ENCODE results near the gene ZSCAN16. TPM values are rescaled to one million over a fixed set of nuclear protein-coding genes. Genes with fewer than 3 reads are reported as not detected.
A peak's percentile ranks its signal among the peaks of the same experiment; 100 is the strongest.
"Not testable (repeated sequence)": the region's sequence is repeated elsewhere in the genome, so short reads cannot be mapped to it uniquely, and the experiment has no call there.

Gene ZSCAN16
- total and polyA plus RNA-seq, 5 donors from 2014 or later, result 8.0 to 26.5 (median 13.0) TPM

DNA sequence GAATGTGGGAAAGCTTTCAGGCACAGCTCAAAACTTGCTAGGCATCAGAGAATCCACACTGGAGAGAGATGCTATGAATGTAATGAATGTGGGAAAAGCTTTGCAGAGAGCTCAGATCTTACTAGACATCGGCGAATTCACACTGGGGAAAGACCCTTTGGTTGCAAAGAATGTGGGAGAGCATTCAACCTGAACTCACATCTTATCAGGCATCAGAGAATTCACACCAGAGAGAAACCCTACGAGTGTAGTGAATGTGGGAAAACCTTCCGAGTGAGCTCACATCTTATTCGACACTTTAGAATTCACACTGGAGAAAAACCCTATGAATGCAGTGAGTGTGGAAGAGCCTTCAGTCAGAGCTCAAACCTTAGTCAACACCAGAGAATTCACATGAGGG is 35.4 kb upstream of the ZSCAN16 start:
- no peak for ATAC-seq (ENCODE audit: low read depth in 2 of 2)
- H3K4me3 ChIP-seq (ENCODE audit: low read depth, low read length), result no peak overlapping the region

DNA sequence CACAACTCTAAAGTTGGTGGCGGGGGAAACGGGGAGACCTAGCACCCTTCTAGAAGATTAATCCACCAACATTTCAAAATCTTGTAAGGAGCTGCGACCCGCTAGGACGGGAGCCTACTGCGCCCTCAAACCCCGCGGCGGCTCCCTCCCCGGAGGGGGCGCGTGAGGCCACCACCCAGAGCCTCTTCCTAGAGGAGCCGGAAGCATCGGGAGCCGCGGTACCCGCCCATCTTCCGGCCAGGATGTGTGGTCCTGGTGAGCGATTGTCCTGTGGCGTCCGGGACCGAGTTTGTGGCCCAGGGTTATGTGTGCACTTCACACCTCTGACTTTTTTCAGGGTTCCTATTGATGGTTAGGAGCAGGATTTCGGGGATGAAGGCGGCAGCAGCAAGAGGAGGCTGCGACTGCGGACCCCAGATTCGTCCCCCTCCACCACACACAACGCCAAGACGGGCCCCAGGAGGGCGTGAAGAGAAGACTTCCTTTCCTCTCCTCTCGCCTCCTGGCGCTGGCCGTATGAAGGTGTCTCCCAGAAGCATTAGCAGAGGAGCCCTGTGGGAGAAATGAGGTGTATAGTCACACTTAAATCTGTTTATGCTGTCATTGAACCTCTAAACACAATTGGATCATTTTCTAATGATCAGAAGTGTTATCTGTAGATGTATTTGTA is 33.4 kb upstream of the ZSCAN16 start:
- Mint-ChIP-seq H3K36me3 (peaks cover 24% of the 10 kb centered on the region), H3K27me3 (peaks cover 17% of the 10 kb centered on the region), H3K9me3 (peaks cover 4 to 34% (median 12%) of the 10 kb centered on the region in 7 donors), H3K27ac (no peak overlapping the region), H3K4me1 (no peaks in the 10 kb centered on the region), H3K4me3 (no peak overlapping the region)
- Histone ChIP-seq H3K9me3 (ENCODE audit: control insufficient read depth in 2 of 2, low read length in 2 of 2) (peaks cover 30 to 33% of the 10 kb centered on the region in 2 experiments), H3K27ac (ENCODE audit: insufficient read depth, low read length, poor library complexity, severe bottlenecking) (no peak overlapping the region), H3K36me3 (ENCODE audit: control insufficient read depth, insufficient read depth, low read length) (peaks cover 2% of the 10 kb centered on the region), H3K4me1 (ENCODE audit: control insufficient read depth, insufficient read depth, low read length, poor library complexity, severe bottlenecking) (no peaks in the 10 kb centered on the region), H3K27me3 (ENCODE audit: control insufficient read depth, insufficient read depth, low read length) (peaks cover 12% of the 10 kb centered on the region), H3K4me3 (ENCODE audit: low read depth, low read length) (no peak overlapping the region)
- DNase-seq (no peak), ATAC-seq (ENCODE audit: low read depth in 2 of 2) (no peak)

More for the DNA sequence above, 35.4 kb upstream of the ZSCAN16 start:
- Mint-ChIP-seq H3K27ac (no peak overlapping the region), H3K9me3 (peaks cover 5 to 34% (median 12%) of the 10 kb centered on the region in 7 donors), H3K36me3 (peaks cover 30% of the 10 kb centered on the region), H3K4me3 (no peak overlapping the region), H3K4me1 (peaks cover 0 to under 1% (median 0%) of the 10 kb centered on the region in 4 donors), H3K27me3 (peaks cover 8% of the 10 kb centered on the region)
- peaks cover 2% of the 10 kb centered on the region for H3K36me3 ChIP-seq (ENCODE audit: control insufficient read depth, insufficient read depth, low read length)
- H3K27ac ChIP-seq (ENCODE audit: insufficient read depth, low read length, poor library complexity, severe bottlenecking), result no peak overlapping the region
- peaks cover 30 to 33% of the 10 kb centered on the region in 2 experiments for H3K9me3 ChIP-seq (ENCODE audit: control insufficient read depth in 2 of 2, low read length in 2 of 2)
- DNase-seq, result no peak
- peaks cover 11% of the 10 kb centered on the region for H3K27me3 ChIP-seq (ENCODE audit: control insufficient read depth, insufficient read depth, low read length)
- no peaks in the 10 kb centered on the region for H3K4me1 ChIP-seq (ENCODE audit: control insufficient read depth, insufficient read depth, low read length, poor library complexity, severe bottlenecking)

DNA sequence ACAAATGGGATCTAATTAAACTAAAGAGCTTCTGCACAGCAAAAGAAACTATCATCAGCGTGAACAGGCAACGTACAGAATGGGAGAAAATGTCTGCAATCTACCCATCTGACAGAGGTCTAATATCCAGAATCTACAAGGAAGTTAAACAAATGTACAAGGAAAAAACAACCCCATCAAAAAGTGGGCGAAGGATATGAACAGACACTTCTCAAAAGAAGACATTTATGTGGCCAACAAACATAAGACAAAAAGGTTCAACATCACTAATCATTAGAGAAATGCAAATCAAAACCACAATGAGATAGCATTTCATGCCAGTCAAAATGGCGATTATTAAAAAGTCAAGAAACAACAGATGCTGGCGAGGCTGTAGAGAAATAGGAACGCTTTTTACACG is 22.2 kb upstream of the ZSCAN16 start:
- Mint-ChIP-seq H3K4me1 (peaks cover 0 to 14% (median 11%) of the 10 kb centered on the region in 4 donors), H3K27ac (peak overlapping the region in 1 of 3 donors; percentile 32), H3K4me3 (peak overlapping the region in 2 of 4 donors; percentile 44 to 66), H3K27me3 (peaks cover 24% of the 10 kb centered on the region)
- H3K27ac ChIP-seq (ENCODE audit: insufficient read depth, low read length, poor library complexity, severe bottlenecking); ATAC-seq (ENCODE audit: low read depth in 2 of 2); H3K27me3 ChIP-seq (ENCODE audit: control insufficient read depth, insufficient read depth, low read length); H3K4me3 ChIP-seq (ENCODE audit: low read depth, low read length); H3K36me3 ChIP-seq (ENCODE audit: control insufficient read depth, insufficient read depth, low read length); H3K9me3 ChIP-seq (ENCODE audit: control insufficient read depth in 2 of 2, low read length in 2 of 2); H3K9me3 Mint-ChIP-seq; H3K36me3 Mint-ChIP-seq; DNase-seq: not testable (repeated sequence)
- H3K4me1 ChIP-seq (ENCODE audit: control insufficient read depth, insufficient read depth, low read length, poor library complexity, severe bottlenecking), result peaks cover 12% of the 10 kb centered on the region

DNA sequence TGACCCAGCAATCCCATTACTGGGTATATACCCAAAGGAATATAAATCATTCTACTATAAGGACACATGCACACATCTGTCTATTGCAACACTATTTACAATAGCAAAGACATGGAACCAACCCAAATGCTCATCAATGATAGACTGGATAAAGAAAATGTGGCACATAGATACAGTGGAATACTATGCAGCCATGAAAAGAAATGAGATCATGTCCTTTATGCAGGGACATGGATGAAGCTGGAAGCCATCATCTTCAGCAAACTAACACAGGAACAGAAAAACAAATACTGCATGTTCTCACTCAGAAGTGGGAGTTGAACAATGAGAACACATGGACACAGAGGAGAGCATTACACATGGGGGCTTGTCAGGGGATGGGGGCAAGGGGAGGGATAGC is 21.7 kb upstream of the ZSCAN16 start:
- H3K36me3 ChIP-seq (ENCODE audit: control insufficient read depth, insufficient read depth, low read length); H3K27ac ChIP-seq (ENCODE audit: insufficient read depth, low read length, poor library complexity, severe bottlenecking); ATAC-seq (ENCODE audit: low read depth in 2 of 2); DNase-seq; H3K4me3 ChIP-seq (ENCODE audit: low read depth, low read length); H3K27me3 ChIP-seq (ENCODE audit: control insufficient read depth, insufficient read depth, low read length); H3K9me3 ChIP-seq (ENCODE audit: control insufficient read depth in 2 of 2, low read length in 2 of 2); H3K36me3 Mint-ChIP-seq; H3K9me3 Mint-ChIP-seq: not testable (repeated sequence)
- peak overlapping the region in 3 of 4 donors; percentile 7 to 66 (median 44) for H3K4me3 Mint-ChIP-seq
- H3K4me1 ChIP-seq (ENCODE audit: control insufficient read depth, insufficient read depth, low read length, poor library complexity, severe bottlenecking), result peaks cover 12% of the 10 kb centered on the region
- H3K4me1 Mint-ChIP-seq, result peaks cover 0 to 14% (median 11%) of the 10 kb centered on the region in 4 donors
- H3K27me3 Mint-ChIP-seq, result peaks cover 24% of the 10 kb centered on the region
- peak overlapping the region in 1 of 3 donors; percentile 32 for H3K27ac Mint-ChIP-seq

DNA sequence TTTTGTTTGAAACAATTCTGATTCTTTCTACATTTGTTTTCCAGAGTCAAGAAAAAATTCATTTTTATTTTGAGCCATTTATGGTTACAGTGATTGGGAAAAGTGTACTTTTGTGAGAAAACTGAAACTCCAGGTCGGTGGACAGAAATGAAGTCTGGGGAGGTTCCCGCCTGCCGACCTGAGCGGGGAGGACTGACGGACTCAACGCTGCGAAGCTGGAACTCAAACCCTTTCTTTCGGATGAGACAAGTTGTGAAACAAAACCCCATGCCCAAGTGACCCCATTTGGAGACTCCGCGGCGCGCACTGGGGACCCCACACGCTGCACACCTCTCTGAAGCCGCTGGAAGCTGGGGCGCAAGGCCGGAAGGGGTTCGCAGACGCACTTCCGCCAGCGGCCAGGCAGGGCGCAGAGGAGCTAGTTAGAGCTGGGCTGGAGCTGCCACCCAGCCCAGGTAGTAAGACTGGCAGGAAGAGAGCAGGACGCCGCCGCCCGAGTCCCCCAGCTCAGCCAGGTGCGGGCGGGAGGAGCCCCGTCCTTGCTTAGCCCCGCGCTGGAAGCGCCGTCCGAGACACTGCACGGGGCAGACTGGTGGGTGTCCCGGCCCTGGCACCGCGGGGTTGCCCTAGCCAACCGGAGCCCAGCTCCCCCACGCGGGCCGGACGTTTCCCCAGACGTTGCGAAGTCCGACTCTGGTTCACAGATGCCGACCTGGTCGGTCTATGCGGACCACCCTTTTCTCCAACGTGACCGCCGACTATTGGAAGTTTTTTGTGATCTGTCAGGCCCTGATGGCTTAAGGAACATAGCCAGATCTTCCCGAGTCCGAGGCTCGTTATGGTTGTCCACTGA is 19.8 kb upstream of the ZSCAN16 start:
- no peaks in the 10 kb centered on the region for H3K36me3 Mint-ChIP-seq
- Histone ChIP-seq H3K27ac (ENCODE audit: insufficient read depth, low read length, poor library complexity, severe bottlenecking) (peak overlapping the region; percentile 62), H3K4me1 (ENCODE audit: control insufficient read depth, insufficient read depth, low read length, poor library complexity, severe bottlenecking) (peaks cover 12% of the 10 kb centered on the region), H3K4me3 (ENCODE audit: low read depth, low read length) (peak overlapping the region; percentile 81), H3K27me3 (ENCODE audit: control insufficient read depth, insufficient read depth, low read length) (peaks cover 3% of the 10 kb centered on the region), H3K9me3 (ENCODE audit: control insufficient read depth in 2 of 2, low read length in 2 of 2) (no peaks in the 10 kb centered on the region), H3K36me3 (ENCODE audit: control insufficient read depth, insufficient read depth, low read length) (no peaks in the 10 kb centered on the region)
- peaks cover 0 to 7% (median 0%) of the 10 kb centered on the region in 7 donors for H3K9me3 Mint-ChIP-seq
- peak overlapping the region; percentile 90 to 98 (median 91) for H3K4me3 Mint-ChIP-seq
- peaks cover 0 to 14% (median 11%) of the 10 kb centered on the region in 4 donors for H3K4me1 Mint-ChIP-seq
- peak; percentile 67 to 95 (median 82) for DNase-seq
- peaks cover 36% of the 10 kb centered on the region for H3K27me3 Mint-ChIP-seq
- ATAC-seq (ENCODE audit: low read depth in 2 of 2), result peak; percentile 100
- peak overlapping the region; percentile 90 to 96 (median 95) for H3K27ac Mint-ChIP-seq

DNA sequence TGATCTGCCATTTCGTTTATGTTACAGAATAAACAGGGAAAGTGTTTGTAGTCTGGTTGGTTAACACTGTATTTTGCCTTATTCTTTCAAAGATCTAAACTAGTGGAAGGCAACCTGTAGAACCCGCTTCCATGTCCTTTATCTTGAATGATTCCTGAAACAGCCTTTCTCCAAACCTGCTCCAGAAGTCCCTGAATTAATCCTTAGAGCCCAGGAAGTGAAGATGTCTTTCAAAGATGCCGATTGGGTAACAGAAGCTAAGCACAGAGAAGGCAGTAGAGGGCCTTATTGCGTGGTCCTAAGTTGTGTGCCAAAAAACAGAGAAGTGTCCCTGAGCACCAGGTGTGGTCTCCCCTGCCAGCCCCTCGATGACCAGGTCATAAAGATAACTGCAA is 19.2 kb upstream of the ZSCAN16 start:
- peak overlapping the region; percentile 81 for H3K4me3 ChIP-seq (ENCODE audit: low read depth, low read length)
- H3K36me3 Mint-ChIP-seq, result no peaks in the 10 kb centered on the region
- ATAC-seq (ENCODE audit: low read depth in 2 of 2) (no peak), DNase-seq (no peak)
- H3K27ac Mint-ChIP-seq, result peak overlapping the region; percentile 21 to 95 (median 90)
- H3K4me1 Mint-ChIP-seq, result peaks cover 0 to 14% (median 11%) of the 10 kb centered on the region in 4 donors
- peaks cover 0 to 7% (median 0%) of the 10 kb centered on the region in 7 donors for H3K9me3 Mint-ChIP-seq
- H3K4me1 ChIP-seq (ENCODE audit: control insufficient read depth, insufficient read depth, low read length, poor library complexity, severe bottlenecking), result peaks cover 12% of the 10 kb centered on the region
- H3K4me3 Mint-ChIP-seq, result peak overlapping the region; percentile 90 to 98 (median 91)
- peaks cover 3% of the 10 kb centered on the region for H3K27me3 ChIP-seq (ENCODE audit: control insufficient read depth, insufficient read depth, low read length)
- peak overlapping the region; percentile 62 for H3K27ac ChIP-seq (ENCODE audit: insufficient read depth, low read length, poor library complexity, severe bottlenecking)
- no peaks in the 10 kb centered on the region for H3K9me3 ChIP-seq (ENCODE audit: control insufficient read depth in 2 of 2, low read length in 2 of 2)
- H3K27me3 Mint-ChIP-seq, result peaks cover 32% of the 10 kb centered on the region
- no peaks in the 10 kb centered on the region for H3K36me3 ChIP-seq (ENCODE audit: control insufficient read depth, insufficient read depth, low read length)

DNA sequence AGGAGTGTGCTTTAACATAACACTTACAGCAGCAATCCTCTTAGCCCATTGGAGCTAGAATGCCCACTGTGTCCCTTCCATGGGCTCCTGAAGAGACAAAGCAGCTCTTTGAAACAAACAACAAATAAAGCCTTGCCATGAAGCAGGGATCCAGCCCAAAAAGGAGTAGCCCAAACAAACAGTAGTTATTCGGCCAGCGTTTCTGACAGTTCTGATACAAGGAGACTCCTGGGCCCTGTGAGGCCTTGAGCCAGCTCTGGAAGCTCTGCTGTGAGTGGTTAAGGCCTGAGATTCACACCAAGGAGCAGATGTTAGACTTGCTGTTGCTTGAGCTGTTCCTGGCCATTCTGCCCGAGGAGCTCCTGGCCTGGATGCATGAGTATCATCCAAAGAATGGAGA is 16.9 kb upstream of the ZSCAN16 start:
- ATAC-seq (ENCODE audit: low read depth in 2 of 2) (no peak), DNase-seq (no peak)
- H3K36me3 Mint-ChIP-seq, result no peaks in the 10 kb centered on the region
- H3K9me3 Mint-ChIP-seq, result peaks cover 0 to 4% (median 0%) of the 10 kb centered on the region in 7 donors
- Histone ChIP-seq H3K36me3 (ENCODE audit: control insufficient read depth, insufficient read depth, low read length) (no peaks in the 10 kb centered on the region), H3K4me1 (ENCODE audit: control insufficient read depth, insufficient read depth, low read length, poor library complexity, severe bottlenecking) (peaks cover 12% of the 10 kb centered on the region), H3K9me3 (ENCODE audit: control insufficient read depth in 2 of 2, low read length in 2 of 2) (no peaks in the 10 kb centered on the region), H3K27me3 (ENCODE audit: control insufficient read depth, insufficient read depth, low read length) (peaks cover 3% of the 10 kb centered on the region), H3K4me3 (ENCODE audit: low read depth, low read length) (no peak overlapping the region), H3K27ac (ENCODE audit: insufficient read depth, low read length, poor library complexity, severe bottlenecking) (no peak overlapping the region)
- H3K27me3 Mint-ChIP-seq, result peaks cover 18% of the 10 kb centered on the region
- H3K27ac Mint-ChIP-seq, result no peak overlapping the region
- no peak overlapping the region for H3K4me3 Mint-ChIP-seq
- peaks cover 0 to 14% (median 11%) of the 10 kb centered on the region in 4 donors for H3K4me1 Mint-ChIP-seq
